GM03348 (cell line): Measurements from ENCODE around the gene IKBKE.

Experiments used
- DNase-seq: peaks from one replicate; pipeline ENCODE4 v3.0.0; 2012; ENCODE audit warnings: low spot score

The IKBKE gene

DNA sequence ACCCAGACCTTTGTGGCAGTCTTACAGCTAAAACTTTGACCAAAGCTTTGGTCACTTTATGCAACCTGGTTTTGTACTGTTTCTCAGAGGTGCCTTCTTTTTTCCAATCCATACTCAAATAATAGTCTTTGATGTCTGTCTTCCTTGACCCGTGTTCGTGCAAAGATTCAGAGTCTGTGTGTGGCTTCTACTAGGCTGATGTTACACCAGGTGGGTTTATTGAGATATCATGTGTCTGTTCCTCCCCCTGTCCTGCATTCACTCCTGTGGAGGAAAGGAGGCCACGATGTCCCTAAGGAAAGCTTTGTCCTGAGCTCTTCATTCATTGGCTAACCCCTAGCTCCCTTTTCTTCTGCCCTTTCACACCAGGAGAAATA lies 15.0 kb upstream of the IKBKE start:
- no peak for DNase-seq

DNA sequence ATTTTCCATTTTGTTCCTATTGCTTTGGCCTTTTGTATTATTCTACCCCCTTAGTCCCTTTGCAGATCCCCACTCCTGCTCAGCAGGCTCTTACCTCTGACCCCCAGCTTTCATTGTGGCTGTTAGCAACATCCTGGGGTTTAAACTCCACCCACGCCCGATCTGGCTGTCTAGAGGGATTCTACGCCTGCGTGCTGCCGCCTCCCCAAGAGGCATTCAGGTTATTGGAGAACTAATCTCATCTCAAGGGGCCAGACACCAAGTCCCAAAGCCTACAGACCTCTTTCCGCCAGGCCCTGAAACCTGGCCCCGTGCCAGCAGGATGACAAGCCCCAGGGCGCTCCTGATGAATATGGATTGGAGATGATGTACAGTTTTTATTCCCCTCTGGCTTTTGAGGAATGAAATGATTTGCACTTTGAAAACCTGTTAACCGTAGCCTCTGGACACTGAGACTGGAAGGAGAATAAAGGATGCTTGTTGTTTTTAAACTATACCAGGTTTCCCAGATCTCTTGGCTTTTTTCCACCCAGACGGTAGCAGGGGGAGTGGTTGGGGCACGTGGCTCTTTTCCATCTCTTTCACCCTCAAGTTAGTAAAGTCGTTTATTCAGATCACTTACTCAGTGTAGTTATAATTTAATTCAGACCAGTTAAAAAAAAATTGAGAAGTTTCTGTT lies 14.5 kb upstream of the IKBKE start:
- no peak for DNase-seq

DNA sequence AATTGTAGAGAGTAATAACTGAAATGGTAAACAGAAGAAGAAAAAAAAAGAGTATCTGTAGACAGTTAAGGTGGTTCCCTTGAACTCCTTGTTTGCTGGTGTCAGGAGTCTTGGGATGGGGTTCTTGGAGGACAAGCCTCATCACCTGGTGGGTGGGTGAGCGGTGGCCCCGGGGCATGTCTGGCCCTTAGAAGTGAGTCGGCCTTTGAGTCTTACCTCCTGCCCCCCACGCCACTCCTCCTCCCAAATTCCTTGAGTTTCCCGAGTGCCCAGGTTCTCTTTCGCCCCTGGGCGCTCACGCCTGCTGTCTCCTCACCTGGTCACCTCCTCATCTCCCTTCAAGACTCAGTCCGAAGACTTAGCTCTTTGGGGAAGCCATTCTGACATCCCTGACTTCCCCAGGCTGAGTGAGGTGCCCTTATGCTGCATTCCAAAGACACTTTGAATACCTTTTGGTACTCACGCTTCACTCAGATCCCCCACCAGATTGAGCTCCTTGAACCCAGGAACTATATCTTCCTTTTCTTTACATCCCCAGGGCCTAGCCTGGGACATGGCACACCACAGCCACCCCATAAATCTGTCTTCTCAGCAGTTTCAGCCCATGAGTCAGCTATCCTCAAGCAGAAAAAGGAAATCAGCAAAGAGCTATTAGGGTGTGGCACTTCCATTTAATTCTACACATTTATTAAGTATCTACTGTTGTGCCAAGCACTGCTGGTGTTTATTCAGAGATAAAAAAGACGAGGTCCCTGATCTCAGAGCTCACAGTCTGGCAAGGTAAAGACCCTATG lies 13.5 kb upstream of the IKBKE start:
- DNase-seq: peak; percentile 66

DNA sequence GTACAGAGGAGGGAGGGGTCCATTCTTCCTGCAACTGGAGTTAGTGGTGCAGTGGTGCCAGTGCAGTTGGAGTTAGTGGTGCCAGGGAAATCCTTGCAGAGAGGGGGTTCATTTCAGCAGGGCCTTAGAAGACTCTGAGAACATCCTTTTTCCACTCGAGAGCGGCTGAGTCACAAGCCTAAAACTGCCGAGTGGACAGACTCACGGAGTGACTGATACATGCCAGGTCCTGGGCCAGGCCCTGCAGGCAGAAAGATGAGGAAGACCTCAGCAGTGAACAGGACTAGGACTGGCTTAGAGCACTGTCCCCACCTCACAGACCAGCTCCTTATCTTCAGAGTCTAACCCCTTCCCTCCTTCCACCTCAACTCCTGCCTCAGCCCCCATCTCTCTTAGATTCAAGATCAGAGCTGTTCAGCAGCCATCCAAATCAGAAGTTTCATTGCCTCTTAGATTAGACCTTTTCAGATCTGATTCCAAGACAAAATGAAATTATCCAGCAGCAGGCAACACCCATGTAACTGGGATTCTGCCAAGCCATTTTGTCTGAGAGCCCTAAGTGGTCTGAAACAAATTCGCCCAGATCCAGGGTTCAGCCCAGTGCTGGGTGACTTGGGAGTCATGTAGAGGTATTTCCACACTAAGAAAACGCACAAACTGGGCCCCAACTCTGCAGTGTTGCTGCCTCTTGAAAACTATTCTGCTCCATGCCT lies 12.7 kb upstream of the IKBKE start:
- peak; percentile 53 for DNase-seq

GRCh38 chr1:206459703-206460102 lies 10.6 kb upstream of the IKBKE start:
- no peak for DNase-seq

DNA sequence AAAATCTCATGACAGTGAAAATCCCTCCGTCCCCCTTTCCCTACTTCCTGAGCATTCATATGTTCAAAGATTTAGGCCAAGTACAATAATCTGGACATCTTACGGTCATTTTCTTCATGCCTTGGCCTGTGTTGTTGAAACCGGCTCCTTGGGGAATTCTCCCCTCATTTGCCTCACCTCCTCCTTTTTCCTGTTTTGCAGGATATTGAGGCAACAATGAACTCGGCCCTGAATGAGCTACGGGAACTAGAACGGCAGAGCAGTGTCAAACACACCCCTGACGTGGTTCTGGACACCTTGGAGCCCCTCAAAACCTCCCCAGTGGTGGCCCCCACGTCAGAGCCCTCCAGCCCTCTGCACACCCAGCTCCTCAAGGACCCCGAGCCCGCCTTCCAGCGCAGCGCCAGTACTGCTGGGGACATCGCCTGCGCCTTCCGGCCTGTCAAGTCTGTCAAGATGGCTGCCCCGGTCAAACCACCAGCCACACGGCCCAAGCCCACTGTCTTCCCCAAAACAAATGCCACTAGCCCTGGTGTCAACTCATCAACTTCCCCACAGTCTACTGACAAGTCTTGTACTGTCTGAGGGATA lies 9.3 kb upstream of the IKBKE start:
- DNase-seq: no peak

DNA sequence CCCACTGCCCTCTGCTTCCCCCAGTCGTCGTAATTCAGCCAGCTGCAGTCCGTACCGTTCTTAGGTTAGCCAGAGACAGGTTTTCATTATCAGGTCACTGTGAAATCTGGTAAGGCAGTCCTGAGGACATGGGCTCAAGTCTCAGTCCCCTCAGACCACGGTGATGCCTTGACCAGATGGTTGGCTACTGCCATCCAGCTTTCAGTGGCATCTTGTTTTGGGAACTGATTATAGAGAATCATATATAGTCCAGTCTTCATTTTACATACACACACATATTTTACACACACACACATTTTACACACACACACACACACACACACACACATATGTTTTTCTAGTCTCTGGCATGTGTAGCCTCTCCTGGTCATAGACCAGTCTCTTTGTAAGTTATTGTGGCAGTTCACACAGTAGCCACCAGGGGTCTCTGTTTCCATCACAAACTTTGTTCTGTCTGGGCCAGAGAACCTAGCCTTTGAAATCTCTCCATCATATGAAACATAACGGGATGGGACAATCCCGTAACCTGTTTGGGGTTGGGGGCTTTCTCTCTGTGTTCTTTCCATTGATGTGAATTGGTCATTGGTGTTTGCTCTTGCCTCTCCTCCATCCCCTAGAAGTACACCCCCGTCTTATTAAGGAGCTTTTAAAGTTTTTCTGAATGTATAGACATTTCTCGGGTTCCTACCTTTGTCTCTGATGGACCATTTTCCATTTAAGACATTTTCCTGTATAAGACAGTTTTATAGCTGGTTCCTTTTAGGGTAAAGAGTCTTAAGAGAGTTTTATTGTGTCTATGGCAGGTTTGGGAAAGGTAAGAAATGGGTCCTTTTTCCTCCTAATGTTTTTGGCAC lies 8.4 kb upstream of the IKBKE start:
- DNase-seq: peak; percentile 82

GRCh38 chr1:206463137-206463536 lies 7.1 kb upstream of the IKBKE start:
- DNase-seq: no peak

DNA sequence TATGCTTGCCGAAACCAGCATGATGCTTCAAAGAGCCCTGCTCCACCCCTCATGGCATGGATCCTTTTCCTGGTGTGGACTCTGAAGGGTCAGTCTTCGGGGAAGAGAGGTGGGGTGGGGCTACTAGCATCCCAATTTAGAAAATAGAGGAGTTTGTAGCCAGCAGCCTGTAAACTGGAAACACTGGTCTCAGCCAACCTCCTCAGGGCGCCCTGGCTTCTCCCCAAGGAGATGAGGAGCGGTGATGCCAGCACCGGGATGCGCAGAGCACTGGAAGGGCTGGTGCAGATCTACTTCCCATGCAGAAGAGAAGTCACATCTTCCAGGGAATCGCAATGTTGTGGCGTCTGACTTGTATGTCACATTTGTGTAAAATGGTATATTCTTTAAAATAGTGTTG lies 6.4 kb upstream of the IKBKE start:
- no peak for DNase-seq

- peak; percentile 89 for DNase-seq
Observed at GRCh38 chr1:206464456-206464964, 5.8 kb upstream of the IKBKE start.

GRCh38 chr1:206465951-206466350 lies 4.3 kb upstream of the IKBKE start:
- no peak for DNase-seq

DNA sequence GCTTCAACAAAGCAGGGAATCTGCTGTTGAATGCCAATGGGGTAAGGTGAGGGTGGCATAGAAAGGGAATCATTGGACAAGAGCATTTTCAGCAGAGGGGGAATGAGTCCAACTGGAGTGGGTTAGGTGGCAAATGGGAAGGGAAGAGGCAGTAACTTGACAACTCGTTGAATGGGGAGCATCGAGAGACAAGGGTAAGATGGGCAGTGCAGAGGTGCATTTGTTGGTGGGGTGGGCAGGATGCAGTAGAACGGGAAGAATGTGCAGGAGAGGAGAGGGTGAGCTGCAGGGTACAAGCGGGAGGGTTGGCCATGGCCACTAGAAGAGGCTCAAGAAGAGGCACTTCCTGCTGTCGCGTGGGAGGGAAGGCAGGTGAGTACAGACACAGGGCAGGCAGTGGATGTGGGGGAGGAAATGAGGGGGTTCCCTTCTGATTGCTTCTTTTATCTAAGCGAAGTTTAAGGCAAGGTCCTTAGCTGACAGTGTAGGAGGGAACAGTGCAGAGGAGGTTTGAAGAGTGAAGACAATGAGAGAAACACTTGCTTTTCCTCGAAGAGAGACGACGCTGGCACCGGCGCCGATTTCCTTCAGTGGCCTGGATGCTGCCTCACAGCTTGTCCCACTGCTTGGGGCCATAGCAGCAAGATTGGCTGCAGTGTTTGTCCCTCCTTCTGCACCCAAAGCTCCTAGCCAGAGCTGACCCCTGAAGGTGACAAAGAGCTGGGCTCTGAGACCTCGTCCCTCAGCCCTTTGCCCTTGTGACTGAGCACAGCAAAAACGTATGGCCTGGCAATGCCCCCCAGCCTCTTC lies 3.2 kb upstream of the IKBKE start:
- no peak for DNase-seq

- DNase-seq: no peak
Observed at GRCh38 chr1:206467915-206468314, 2.4 kb upstream of the IKBKE start.

- DNase-seq: no peak
Observed at GRCh38 chr1:206468571-206468970, 1.7 kb upstream of the IKBKE start.

- no peak for DNase-seq
Observed at GRCh38 chr1:206469411-206469932, 804 bp upstream of the IKBKE start.

GRCh38 chr1:206470692-206471414 lies 577 bp downstream of the IKBKE start:
- DNase-seq: peak; percentile 79

DNA sequence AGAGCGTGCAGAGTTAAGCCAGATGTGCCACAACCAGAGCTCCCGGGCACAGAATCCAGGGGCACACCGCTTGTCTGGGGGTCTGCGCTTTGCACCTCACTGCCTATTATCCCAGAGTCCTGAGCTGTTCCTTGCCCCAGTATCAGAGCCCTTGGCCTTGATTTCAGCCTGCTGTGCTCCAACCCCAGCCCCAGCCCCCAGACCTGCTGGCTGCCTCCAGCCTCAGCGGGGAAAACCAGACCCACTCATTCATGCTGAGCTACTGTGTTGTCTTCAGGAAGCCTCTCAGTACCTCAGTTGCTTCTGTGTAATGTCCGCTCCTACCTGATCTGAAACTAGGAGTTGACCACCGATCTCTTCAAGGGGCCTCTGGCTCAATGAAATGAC lies 1.1 kb downstream of the IKBKE start:
- no peak for DNase-seq

DNA sequence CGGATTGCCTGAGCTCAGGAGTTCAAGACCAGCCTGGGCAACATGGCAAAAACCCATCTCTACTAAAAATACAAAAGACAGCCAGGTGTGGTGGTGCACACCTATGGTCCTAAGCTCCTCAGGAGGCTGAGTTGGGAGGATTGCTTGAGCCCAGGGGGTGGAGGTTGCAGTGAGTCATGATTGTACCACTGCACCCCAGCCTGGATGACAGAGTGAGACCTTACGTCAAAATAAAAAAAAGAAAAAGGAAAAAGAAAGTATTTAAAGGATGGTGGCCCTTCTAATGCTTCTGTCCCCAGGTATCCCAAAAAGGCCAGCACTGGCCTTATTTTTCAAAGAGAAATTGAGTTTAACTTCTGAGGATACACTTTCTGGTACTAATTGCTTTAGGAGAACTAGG lies 1.7 kb downstream of the IKBKE start:
- no peak for DNase-seq

GRCh38 chr1:206472454-206472853 lies 2.2 kb downstream of the IKBKE start:
- DNase-seq: peak; percentile 88

DNA sequence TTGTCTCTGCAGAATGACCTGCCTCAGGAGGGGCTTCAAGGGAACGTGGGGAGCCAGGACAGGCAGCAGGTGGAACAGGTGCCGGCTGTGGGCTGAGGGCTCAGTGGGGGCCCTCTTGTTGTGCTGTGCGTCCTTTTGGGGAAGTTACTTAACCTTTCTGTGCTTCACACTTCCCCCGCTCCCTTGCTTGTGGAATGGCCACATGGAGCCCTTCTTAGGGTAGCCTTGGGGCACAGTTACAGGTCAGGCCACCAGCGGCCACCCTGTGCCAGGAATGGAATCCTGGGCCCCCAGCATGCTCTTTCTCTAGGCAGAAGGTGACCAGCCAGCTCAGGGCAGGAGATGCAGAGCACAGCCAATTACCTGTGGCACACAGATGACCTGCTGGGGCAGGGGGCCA lies 2.6 kb downstream of the IKBKE start:
- no peak for DNase-seq
